NB4 (cell line): Measurements from ENCODE around the gene UBXN6.

Source experiments
- DNase-seq: peaks from one replicate; pipeline ENCODE4 v3.0.0; 2010; ENCODE audit warnings: low read depth
- H3K4me3 ChIP-seq: one replicate; pipeline ENCODE4 v1.5.1; 2011; ENCODE audit warnings: mild to moderate bottlenecking, low read depth, low read length, moderate library complexity
- CTCF ChIP-seq: IDR thresholded peaks from one replicate; pipeline ENCODE4 v1.5.1; 2012; ENCODE audit warnings: low read depth, low read length
- MYC ChIP-seq: IDR thresholded peaks from 2 replicates; pipeline ENCODE4 v1.6.1; 2011; ENCODE audit warnings: low read depth, low read length
- POLR2A ChIP-seq: IDR thresholded peaks from 2 replicates; pipeline ENCODE4 v1.6.1; 2011; ENCODE audit warnings: mild to moderate bottlenecking; ENCODE audit not compliant: insufficient read length; ENCODE audit errors: extremely low read depth
- TF ChIP-seq, protein P1 (sequence below): IDR thresholded peaks from 2 replicates; pipeline ENCODE4 v1.6.1; 2011; ENCODE audit warnings: low read depth, low read length

The UBXN6 gene

DNA sequence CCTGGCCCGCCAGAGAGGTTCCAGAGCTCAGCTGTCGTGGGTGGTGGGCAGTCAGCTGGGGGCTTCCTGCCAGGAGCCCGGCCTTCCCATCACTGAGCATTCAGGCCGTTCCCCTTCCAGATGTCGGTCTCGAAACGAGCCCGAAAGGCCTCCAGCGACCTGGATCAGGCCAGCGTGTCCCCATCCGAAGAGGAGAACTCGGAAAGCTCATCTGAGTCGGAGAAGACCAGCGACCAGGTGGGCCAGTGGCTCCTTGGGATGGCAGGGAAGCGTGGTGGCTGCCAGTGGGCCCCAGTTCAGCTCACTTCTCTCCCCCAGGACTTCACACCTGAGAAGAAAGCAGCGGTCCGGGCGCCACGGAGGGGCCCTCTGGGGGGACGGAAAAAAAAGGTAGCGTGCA lies 33.9 kb upstream of the UBXN6 start:
- DNase-seq: no peak
- H3K4me3 ChIP-seq: no peak overlapping the region
- no peak for TF ChIP-seq CTCF
- TF ChIP-seq, protein P1, sequence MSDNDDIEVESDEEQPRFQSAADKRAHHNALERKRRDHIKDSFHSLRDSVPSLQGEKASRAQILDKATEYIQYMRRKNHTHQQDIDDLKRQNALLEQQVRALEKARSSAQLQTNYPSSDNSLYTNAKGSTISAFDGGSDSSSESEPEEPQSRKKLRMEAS: no peak

DNA sequence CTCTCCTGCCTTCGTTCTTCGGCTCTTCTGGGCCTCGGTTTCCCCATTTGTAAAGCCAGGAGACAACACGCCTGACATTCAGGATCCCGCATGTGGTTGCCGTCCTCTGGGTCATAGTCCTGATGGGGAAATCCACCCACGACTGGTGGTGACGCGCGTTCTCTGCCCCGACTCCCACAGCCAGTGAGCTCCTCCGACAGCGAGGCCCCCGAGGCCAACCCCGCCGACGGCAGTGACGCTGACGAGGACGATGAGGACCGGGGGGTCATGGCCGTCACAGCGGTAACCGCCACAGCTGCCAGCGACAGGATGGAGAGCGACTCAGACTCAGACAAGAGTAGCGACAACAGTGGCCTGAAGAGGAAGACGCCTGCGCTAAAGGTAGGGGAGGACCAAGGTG lies 30.9 kb upstream of the UBXN6 start:
- DNase-seq: no peak
- H3K4me3 ChIP-seq: no peak overlapping the region
- TF ChIP-seq POLR2A (no peak), CTCF (no peak), MYC (no peak)
- TF ChIP-seq, protein P1: no peak

GRCh38 chr19:4487572-4487971 lies 30.0 kb upstream of the UBXN6 start:
- DNase-seq: no peak
- TF ChIP-seq POLR2A: no peak
- H3K4me3 ChIP-seq: no peak overlapping the region

DNA sequence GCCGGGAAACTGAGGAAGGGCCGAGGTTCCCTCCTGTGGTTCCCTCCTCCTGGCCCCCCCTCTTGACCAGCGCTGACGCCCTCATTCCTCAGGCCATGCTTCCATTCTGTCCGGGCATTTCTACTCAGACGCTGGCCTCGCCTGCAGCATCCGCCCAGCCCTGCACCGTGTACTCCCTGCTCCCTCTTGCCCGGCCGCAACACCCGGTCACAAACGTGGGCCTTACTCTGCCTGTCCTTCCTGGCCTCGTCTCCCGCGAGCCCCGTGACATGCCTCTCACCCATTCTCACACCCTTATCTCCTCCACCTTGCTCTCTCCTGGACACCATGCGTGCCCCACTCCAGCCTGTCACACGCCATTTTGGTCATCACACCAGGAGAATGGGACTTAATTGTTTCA lies 25.8 kb upstream of the UBXN6 start:
- TF ChIP-seq CTCF: no peak
- TF ChIP-seq POLR2A: no peak
- TF ChIP-seq, protein P1: no peak
- no peak for TF ChIP-seq MYC
- DNase-seq: no peak
- no peak overlapping the region for H3K4me3 ChIP-seq

- DNase-seq: no peak
- no peak overlapping the region for H3K4me3 ChIP-seq
- TF ChIP-seq, protein P1: no peak
- TF ChIP-seq CTCF (no peak), MYC (no peak), POLR2A (no peak)
Observed at GRCh38 chr19:4482721-4483364, 25.2 kb upstream of the UBXN6 start.

DNA sequence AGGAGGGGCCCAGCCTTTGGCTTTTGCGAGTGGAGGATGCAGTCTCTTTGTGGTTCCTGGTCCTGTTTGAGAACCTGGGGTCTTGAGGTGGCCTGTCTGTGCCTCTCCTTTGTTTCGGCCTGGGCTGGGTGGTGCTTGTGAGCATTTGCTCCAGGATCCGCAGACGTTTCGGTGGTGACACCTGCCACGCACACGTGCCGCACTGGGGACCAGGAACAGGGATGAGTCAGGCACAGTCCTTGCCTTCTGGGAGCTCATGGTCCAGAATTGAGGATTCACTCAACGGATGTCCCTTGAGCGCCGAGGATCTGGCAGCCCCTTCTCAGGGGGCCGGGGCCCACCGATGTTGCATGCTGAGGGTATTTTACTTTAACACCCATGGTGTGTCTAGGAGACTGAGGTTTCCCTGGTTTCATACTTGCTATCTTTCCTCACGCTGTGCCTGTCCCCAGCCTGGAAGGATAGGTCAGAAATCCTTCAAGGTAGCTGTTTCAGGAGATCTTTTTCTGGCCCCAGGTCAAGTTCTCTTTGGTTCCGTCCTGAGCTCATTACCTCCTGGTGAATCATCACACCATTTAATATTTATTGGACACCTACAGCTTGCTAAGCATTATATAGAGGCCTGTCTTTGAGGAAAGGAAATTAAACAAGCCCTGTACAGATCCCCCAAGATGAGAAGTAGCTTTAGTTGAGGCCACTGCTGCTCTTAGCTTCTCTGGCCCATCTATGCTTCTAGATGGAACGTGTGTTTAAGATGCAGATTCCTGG lies 19.6 kb upstream of the UBXN6 start:
- TF ChIP-seq POLR2A (no peak), CTCF (no peak), MYC (no peak)
- TF ChIP-seq, protein P1: no peak
- DNase-seq: no peak
- no peak overlapping the region for H3K4me3 ChIP-seq
